GOT3 (cell line): Measurements from ENCODE around the gene MT1F.

Source experiments
- DNase-seq: peaks from one replicate; lab custom pipeline; 2025; ENCODE audit warnings: mixed read lengths; lab: John Stamatoyannopoulos, UW

The MT1F gene

DNA sequence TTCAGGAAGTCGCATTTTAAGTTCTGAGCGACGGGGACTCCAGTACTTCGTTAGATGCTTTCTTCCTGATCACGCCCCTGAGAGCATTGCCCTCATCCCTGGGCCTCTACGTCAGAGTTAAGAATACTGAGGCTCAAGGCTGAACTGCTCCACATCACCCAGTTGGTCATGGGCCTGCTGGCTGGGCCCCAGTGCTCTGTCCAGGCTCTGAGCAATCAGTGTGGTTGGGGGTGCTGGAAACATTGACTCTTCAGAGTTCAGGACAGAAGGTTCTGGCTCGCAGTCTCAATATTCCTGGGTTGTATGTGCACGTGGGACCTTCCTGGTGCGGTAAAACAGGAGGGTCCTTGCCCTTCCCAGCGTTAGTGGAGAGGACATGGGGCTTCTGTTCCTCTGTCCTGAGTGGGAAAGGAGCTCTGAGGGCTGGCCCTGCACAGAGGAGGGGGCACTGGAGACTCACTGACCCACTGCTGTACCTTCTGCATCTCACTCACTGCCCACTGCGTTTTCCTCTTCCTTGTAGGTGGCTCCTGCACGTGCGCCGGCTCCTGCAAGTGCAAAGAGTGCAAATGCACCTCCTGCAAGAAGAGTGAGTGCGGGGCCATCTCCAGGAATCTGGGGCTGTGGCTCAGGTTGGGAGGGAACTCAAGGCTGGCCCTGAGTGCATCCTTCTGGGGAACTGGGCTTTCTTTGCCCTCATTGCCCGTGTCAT lies 31.7 kb upstream of the MT1F start:
- DNase-seq, result peak; percentile 65

DNA sequence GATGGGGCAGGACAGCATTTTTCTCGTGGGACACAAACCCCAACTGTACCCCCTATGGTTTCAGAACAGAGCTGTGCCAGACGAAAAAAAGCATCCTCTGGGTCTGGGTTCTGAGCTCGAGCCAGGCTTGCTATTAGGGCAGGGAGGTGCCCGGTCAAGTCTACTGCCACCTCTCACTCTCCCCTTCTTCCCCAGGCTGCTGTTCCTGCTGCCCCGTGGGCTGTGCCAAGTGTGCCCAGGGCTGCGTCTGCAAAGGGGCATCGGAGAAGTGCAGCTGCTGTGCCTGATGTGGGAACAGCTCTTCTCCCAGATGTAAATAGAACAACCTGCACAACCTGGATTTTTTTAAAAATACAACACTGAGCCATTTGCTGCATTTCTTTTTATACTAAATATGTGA lies 31.1 kb upstream of the MT1F start:
- no peak for DNase-seq

DNA sequence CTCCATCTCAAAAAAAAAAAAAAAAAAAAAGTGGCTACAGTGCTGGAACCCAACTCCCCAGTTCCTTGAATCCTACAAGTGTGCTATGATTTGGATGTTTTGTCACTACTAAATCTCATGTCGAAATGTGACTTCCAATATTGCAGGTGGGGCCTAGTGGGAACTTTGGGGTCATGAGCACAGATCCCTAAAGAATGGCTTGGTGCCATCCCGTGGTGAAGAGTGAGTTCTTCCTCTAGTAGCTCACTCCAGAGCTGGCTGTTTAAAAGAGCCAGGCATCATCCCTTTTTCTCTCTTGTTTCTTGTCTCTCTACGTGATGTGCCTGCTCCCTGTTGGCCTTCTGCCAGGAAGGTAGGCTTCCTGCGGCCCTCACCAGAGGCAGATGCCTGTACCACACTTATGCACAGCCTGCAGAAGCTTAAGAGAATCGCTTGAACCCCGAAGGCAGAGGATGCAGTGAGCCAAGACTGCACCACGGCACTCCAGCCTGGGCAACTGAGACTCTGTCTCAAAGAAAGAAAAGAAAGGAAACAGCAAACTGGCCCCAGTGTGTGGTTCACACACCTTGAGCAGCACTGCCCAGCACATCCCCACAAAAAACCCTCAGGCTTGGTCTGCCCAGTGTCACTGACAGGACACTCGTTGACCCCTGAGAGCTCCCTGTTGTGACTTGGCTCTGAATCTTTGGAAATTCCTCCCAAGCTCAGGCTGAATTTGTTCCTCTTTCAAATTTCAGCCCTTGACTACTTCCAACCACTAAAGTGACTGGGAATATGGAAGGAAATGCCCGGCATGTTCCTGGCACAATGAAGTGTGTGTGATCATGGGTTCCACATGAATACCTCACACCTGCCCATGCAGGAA lies 29.0 kb upstream of the MT1F start:
- DNase-seq, result no peak

- no peak for DNase-seq
Measured at GRCh38 chr16:56629531-56629930, 28.2 kb upstream of the MT1F start.

- DNase-seq, result no peak
Measured at GRCh38 chr16:56630134-56630533, 27.6 kb upstream of the MT1F start.

DNA sequence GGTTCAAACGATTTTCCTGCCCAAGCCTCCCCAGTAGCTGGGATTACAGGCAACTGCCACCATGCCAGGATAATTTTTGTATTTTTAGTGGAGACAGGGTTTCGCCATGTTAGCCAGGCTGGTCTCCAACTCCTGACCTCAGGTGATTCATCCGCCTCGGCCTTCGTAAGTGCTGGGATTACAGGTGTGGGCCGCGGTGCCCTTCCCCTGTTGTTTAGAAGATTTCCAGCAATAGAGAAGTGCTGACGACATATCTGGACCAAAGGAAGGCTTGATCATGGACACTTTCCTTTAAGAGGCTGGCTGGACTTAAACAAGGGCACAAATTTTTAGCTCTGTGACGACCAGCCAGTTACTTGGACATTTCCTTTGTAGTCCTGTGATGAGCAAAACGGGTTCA lies 26.6 kb upstream of the MT1F start:
- no peak for DNase-seq

DNA sequence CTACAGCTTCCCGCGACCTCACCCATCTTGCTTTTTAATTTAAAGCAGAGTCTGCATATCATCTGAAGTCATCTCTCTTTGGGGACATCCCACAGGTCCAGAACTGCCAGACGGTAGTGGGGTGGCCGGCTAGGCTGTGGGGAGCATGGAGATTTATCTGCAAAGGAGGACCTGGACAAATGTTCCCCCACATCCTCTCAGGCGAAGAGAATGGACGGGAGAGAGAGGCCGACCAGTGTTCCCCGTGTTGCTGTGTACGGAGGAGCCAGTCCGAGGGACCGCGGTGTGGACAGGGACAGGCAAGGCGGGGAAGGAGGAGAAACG lies 26.0 kb upstream of the MT1F start:
- no peak for DNase-seq

DNA sequence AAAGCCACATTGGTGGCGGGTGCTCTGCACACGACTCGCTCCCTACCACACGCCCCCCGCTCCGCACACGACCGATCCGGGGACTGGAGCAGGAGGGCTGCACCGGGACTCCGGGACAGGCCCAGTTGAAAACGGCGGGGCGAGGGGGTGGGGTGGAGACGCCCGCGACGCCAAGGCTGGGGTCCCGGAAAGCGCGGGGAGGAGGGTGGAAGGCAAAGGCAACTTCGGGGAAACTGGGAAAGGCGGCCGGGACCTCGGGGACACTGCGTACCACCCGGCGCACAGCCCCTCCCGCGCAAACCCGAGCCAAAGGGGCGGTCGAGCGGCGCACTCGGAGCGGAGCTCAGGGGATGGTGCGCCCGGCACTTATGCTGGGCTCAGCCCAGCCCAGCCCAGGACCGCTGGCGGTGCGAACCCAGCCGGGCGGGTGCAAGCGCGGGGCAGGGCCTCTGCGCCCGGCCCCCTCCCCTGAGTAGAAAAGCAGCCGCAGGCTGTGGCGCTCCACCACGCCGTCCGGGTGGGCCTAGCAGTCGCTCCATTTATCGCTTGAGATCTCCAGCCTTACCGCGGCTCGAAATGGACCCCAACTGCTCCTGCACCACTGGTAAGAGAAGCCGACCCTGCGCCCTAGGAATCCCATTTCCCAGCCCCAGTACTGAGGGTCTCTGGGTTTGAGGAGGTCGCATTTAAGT lies 25.5 kb upstream of the MT1F start, which contains the start of gene MT1M:
MT1M (plus strand) TSS at position 504 of the 692 bp plus-strand sequence; CDS start at position 577, 73 bp downstream.
- DNase-seq, result no peak

DNA sequence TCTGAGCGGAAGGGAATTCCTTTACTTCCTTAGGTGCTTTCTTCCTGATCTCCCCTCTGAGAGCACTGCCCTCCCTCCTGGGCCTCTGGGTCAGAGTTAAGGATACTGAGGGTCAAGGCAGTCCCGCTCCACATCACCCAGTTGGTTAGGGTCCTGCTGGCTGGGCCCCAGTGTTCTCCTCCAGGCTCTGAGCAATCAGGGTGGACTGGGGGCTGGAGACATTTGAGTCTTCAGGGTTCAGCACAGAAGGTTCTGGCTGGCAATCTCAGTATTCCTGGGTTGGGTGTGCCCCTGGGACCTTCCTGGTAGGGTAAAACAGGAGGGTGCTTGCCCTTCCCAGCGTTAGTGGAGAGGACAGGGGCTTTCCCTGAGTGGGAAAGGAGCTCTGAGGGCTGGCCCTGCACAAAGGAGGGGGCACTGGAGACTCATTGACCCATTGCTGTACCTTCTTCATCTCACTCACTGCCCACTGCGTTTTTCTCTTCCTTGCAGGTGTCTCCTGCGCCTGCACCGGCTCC lies 24.9 kb upstream of the MT1F start:
- no peak for DNase-seq

- no peak for DNase-seq
Measured at GRCh38 chr16:56633535-56633934, 24.2 kb upstream of the MT1F start.

GRCh38 chr16:56634715-56635440 lies 22.9 kb upstream of the MT1F start:
- no peak for DNase-seq

GRCh38 chr16:56635441-56635967 lies 22.3 kb upstream of the MT1F start:
- no peak for DNase-seq

DNA sequence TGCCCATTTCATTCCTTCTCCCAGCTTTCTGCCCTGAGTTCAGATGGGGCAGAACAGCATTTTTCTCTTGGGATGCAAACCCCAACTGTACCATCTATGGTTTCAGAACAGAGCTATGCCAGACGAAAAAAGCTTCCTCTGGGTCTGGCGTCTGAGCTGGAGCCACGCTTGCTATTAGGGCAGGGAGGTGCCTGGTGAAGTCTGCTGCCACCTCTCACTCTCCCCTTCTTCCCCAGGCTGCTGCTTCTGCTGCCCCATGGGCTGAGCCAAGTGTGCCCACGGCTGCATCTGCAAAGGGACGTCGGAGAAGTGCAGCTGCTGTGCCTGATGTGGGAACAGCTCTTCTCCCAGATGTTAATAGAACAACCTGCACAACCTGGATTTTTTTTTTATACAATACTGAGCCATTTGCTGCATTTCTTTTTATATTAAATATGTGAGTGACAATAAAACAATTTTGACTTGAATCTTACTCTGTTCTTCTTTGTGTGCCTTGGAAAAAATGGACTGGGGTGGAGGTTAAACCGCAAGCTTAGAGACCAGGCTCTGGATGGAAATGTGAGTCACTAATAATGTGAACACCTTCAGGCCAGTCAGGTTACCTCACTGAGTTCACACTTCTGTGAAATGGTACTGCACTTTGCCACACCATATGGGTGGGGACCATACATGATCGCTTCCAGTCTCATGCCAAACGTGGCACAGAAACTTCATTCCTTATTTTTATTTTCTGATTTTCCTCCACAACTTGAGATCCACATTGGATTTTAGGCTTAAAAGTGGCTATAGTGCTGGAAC lies 20.9 kb upstream of the MT1F start:
- no peak for DNase-seq

GRCh38 chr16:56637814-56638750 lies 19.7 kb upstream of the MT1F start, which contains the start of gene MT1A:
Gene MT1A, plus strand, starts transcription at chr16:56638666. Its CDS starts 73 bp downstream, at chr16:56638739.
- DNase-seq, result no peak

DNA sequence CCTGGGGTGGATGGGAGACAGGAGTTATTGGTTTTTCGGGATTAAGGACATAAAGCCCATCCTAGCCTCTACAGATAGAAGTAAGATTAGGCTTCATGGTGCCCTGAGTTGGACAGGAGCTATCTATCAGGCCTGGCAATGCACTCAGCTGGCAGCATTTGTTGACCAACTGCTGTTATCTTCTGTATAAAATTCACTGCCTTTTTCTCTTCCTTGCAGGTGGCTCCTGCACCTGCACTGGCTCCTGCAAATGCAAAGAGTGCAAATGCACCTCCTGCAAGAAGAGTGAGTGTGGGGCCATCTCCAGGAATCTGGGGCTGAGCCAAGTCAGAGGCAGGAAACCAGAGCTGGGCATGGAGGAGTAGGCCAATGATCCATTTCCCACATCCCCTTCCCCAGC lies 18.7 kb upstream of the MT1F start:
- DNase-seq, result no peak

DNA sequence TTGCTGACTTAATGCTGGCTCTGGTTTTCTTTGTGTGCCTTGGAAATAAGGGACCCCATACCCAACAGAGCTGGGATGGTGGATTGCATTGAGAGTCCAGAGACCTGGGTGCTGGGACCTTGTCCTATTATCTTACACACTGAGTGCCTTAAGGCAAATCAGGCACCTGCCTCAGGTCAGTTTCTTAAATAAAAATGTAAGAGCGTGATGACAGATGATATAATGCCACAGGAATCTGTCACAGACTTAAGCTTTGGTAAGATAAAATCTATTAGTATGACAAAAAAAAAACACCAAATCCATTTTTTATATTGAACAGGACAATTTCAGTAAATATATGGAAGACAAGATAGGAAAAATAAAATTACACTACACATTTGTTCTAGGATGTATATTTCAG lies 17.7 kb upstream of the MT1F start:
- no peak for DNase-seq

GRCh38 chr16:56641166-56641565 lies 16.6 kb upstream of the MT1F start:
- DNase-seq, result no peak

- peak; percentile 15 for DNase-seq
Measured at GRCh38 chr16:56643080-56643778, 14.5 kb upstream of the MT1F start.

GRCh38 chr16:56643833-56644232 lies 13.9 kb upstream of the MT1F start:
- no peak for DNase-seq
